Activated CD8-positive, alpha-beta T cell treated with anti-CD3 and anti-CD28 coated beads for 36 hours (primary cell): Measurements from ENCODE around the gene TRIM63. TPM values are rescaled to one million over a fixed set of nuclear protein-coding genes. Genes with fewer than 3 reads are reported as not detected.

Experiments used
- ATAC-seq: fragments of 200-7000 bp; cut with Tn5 transposase; one replicate; pipeline ENCODE4 v1.10.0; 2021; ENCODE audit warnings: mild to moderate bottlenecking, moderate library complexity
- CTCF ChIA-PET: fragments of 350-600 bp; sonication (Branson Sonifier 250); formaldehyde crosslinking; loops from one replicate; lab custom pipeline; 2021; ENCODE audit warnings: antibody characterized with exemption; lab: Charles Lee
- POLR2A ChIA-PET: fragments of 350-600 bp; sonication (Branson Sonifier 250); formaldehyde crosslinking; loops from one replicate; lab custom pipeline; 2021; ENCODE audit warnings: antibody characterized with exemption; lab: Charles Lee
- DNase-seq: peaks from one replicate; pipeline ENCODE4 v3.0.0-alpha.2; 2020
- H3K27ac Mint-ChIP-seq: one replicate; pipeline ENCODE4 v1.8.0; 2021; ENCODE audit warnings: mild to moderate bottlenecking, mixed read lengths
- H3K27me3 Mint-ChIP-seq: one replicate; pipeline ENCODE4 v1.8.0; 2021; ENCODE audit warnings: mixed read lengths
- H3K36me3 Mint-ChIP-seq: one replicate; pipeline ENCODE4 v1.8.0; 2021; ENCODE audit warnings: low read depth, mixed read lengths
- H3K4me1 Mint-ChIP-seq: one replicate; pipeline ENCODE4 v1.8.0; 2021; ENCODE audit warnings: low read depth, mixed read lengths
- H3K4me3 Mint-ChIP-seq: one replicate; pipeline ENCODE4 v1.8.0; 2021; ENCODE audit warnings: mild to moderate bottlenecking, moderate library complexity, mixed read lengths
- H3K9me3 Mint-ChIP-seq: one replicate; pipeline ENCODE4 v1.8.0; 2021; ENCODE audit warnings: mixed read lengths
- CTCF ChIP-seq: fragments of 200-600 bp; IDR thresholded peaks from one replicate; pipeline ENCODE4 v1.8.0; 2022; ENCODE audit warnings: antibody characterized with exemption, mild to moderate bottlenecking
- intact Hi-C: fragments of 100-400 bp; cut with micrococcal nuclease; formaldehyde crosslinking; loops from one replicate; pipeline ENCODE4 v1.10.0; 2022
- total RNA-seq, 2 experiments: library from RNA; stranded (reverse); gene quantifications; one replicate each; pipeline ENCODE4 v1.2.3, GENCODE V29; 2021

Gene TRIM63
- total RNA-seq, 2 experiments from 2014 or later: 0.18 TPM; not detected in 1

DNA sequence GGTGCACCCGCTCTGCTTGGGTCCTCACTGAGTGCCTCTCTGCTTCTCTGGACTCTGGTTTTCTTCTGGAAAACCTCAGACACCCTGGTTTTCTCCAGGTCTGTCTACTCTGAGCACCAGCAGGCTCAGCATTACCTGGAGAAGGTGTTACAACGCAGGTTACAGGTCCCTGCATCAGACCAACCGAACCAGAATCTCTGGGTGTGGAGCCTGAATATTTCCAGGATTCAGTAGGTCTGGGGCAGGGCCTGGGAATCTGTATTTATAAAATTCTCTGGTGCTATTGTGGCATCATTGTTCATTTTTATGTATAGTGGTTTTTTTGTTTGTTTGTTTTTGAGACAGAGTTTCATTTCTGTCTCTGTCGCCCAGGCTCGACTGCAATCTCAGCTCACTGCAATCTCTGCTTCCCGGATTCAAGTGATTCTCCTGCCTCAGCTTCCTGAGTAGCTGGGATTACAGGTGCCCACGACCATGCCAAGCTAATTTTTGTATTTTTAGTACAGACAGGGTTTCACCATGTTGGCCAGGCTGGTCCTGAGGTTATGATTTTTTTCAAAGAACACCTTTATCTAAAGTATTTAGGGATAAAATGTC lies 20.1 kb downstream of the TRIM63 start:
- Mint-ChIP-seq H3K36me3 (no peaks in the 10 kb centered on the region), H3K9me3 (no peaks in the 10 kb centered on the region), H3K4me1 (peaks cover 2% of the 10 kb centered on the region), H3K27me3 (peaks cover 62% of the 10 kb centered on the region), H3K27ac (no peak overlapping the region), H3K4me3 (no peak overlapping the region)
- ChIA-PET POLR2A (no interaction called here), CTCF (interaction anchor here (5.0 kb wide), 1 partner anchor 13 kb away, joined by 31 read pairs; no protein-coding TSS in a partner anchor)
- intact Hi-C loops: no loop called here
- ATAC-seq: no peak
- TF ChIP-seq CTCF: no peak
- DNase-seq: no peak

DNA sequence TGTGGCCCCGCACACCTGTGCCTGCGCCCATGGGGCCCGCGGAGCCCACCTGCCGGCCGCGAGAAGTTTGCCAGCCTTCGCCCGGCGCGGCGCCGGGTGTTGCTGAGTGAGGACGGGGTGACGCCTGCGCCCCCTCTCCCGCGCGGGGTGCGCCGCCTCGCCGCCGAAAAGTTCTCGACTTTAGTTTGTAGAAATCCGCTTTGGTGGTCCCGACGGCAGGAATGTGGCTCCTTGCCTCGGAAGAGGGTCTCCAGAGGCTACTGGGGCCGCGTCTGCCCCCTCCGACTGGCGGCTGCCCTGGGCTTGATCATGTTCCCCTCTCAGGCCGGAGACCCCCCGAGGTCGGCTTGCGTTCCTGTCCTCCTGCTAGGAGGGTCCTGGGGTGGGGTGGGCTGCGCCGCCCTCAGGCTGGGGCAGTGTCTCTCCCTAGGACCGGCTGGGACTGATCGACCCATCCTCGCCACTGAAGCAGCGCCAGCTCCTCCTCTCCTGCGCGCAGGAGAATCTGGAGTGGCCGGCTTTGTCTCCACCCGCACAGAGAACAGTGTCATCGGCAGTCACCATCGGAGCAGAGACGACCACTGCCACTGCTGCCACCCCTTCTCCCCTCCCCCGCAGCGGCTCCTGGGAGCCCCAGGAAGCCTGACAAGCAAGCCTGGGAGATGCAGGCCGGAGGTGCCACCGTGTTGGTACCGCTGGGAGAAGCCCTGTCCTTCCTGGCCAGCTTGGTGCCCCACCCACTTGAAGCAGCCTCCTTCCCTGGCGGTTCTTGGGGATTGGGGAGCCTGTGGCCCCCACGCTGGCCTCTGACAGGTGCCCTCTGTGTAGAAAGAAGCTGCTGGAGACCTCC lies 21.0 kb downstream of the TRIM63 start:
- Mint-ChIP-seq H3K36me3 (no peaks in the 10 kb centered on the region), H3K27me3 (peaks cover 58% of the 10 kb centered on the region), H3K4me1 (peaks cover 2% of the 10 kb centered on the region), H3K27ac (no peak overlapping the region), H3K9me3 (no peaks in the 10 kb centered on the region), H3K4me3 (no peak overlapping the region)
- no peak for ATAC-seq
- ChIA-PET CTCF (interaction anchor here (1.6 to 5.0 kb wide), 2 partner anchors 8 to 12 kb away, joined by 4 to 31 read pairs; no protein-coding TSS in a partner anchor), POLR2A (no interaction called here)
- intact Hi-C loops: no loop called here
- no peak for DNase-seq
- TF ChIP-seq CTCF: no peak

DNA sequence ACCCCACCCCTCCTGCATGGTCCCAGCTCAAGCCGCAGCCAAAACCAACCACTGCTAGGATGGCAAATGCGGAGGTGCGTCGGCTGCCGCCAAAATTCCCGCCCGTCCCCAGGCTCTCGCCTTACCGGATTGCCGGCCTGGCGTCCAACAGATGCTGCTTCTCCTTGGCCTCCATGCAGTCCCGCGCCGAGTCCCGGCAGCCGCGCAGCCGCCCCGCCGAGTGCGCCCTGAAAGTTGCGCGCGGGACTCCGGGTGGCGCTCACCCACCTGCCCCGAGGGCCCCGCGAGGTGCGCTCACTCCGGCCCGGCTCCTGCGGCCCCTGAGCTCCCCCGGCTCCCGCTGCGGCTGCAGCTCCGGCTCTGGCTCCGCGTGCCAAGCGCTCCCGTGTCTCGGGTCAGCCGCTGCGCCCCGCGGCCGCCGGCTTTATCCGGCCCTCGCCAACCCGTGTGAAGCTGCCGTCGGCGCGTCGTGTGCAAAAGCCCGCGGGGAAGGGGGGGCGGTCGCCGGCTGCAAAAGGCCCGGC lies 21.6 kb downstream of the TRIM63 start, which contains the start of gene SLC30A2:
Gene SLC30A2, minus strand, starts transcription at position 397 of the 524 bp plus-strand sequence. Its CDS starts 222 bp downstream, at position 175.
- POLR2A ChIA-PET: no interaction called here
- Mint-ChIP-seq H3K4me3 (no peak within 1 kb of the TSS), H3K27me3 (peaks cover 54% of the 10 kb centered on the region), H3K27ac (no peak within 1 kb of the TSS), H3K9me3 (no peaks in the 10 kb centered on the region), H3K4me1 (peaks cover 2% of the 10 kb centered on the region), H3K36me3 (no peaks in the 10 kb centered on the region)
- intact Hi-C loops: no loop called here
- DNase-seq (no peak), ATAC-seq (peak; percentile 42)
- CTCF ChIA-PET: interaction anchor here (1.6 to 5.0 kb wide), 2 partner anchors 9 to 11 kb away, joined by 4 to 31 read pairs; no protein-coding TSS in a partner anchor
- no peak for TF ChIP-seq CTCF

GRCh38 chr1:26044971-26045721 lies 22.3 kb downstream of the TRIM63 start:
- Mint-ChIP-seq H3K36me3 (no peaks in the 10 kb centered on the region), H3K4me3 (no peak overlapping the region), H3K27ac (no peak overlapping the region), H3K27me3 (peaks cover 52% of the 10 kb centered on the region), H3K9me3 (no peaks in the 10 kb centered on the region), H3K4me1 (peaks cover 2% of the 10 kb centered on the region)
- no peak for TF ChIP-seq CTCF
- no peak for ATAC-seq
- ChIA-PET CTCF (interaction anchor here (1.6 to 5.0 kb wide), 2 partner anchors 9 to 10 kb away, joined by 4 to 31 read pairs; no protein-coding TSS in a partner anchor), POLR2A (no interaction called here)
- no peak for DNase-seq
- intact Hi-C loops: no loop called here
